GM19468 (cell line): Measurements from ENCODE around the gene CEP152.
"Not testable (repeated sequence)": the region's sequence is repeated elsewhere in the genome, so short reads cannot be mapped to it uniquely, and the experiment has no call there.

ENCODE experiments used
- ATAC-seq: cut with Tn5 transposase; IDR thresholded peaks from one replicate; pipeline ENCODE4 v1.9.1; 2021; ENCODE audit warnings: mild to moderate bottlenecking, moderate library complexity, moderate number of reproducible peaks; ENCODE audit not compliant: unreplicated experiment; ENCODE audit errors: extremely low read depth

Gene CEP152

DNA sequence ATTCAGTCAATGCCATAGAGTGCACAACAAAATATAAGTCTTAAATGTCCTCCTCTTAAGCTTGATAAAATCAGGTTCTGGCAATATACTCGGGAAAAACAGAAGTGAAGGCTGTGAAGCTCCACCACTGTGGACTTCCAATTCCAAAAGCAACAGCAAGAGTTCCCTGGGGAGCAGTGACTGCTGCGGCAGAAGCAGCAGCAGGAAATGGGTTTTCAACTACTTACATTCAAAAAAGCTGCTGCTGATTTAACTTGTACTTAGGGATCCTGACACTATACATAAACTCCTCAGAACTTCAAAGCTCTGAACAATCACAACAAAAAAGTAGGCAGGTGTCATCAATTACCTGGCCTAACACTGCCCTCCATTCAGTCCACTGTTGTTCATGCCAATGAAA lies 4.7 kb downstream of the CEP152 start:
- ATAC-seq: no peak

GRCh38 chr15:48805591-48805990 lies 5.3 kb downstream of the CEP152 start:
- ATAC-seq: no peak

GRCh38 chr15:48803877-48804276 lies 7.0 kb downstream of the CEP152 start:
- ATAC-seq: no peak

GRCh38 chr15:48802867-48803266 lies 8.0 kb downstream of the CEP152 start:
- peak; percentile 24 for ATAC-seq

DNA sequence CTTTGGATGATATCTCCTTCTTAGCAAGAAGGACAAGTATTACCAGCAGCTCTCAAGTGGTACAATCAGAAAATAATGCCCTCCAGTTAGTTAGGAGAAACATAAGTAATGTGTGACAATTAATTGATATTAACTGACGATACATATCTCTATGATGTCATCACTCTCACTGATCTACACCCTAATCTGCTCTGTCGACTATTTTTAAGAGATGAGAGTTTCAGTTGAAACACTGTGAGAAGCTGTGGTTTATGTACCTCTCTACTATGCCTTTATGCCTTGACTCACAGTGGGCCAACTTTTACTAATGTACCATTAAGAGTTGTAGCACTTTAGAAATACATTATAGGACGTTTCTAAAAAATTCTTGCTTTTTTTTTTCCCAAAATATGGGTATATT lies 8.6 kb downstream of the CEP152 start:
- ATAC-seq: no peak

- ATAC-seq: no peak
Observed at GRCh38 chr15:48800811-48801455, 9.9 kb downstream of the CEP152 start.

GRCh38 chr15:48800245-48800644 lies 10.6 kb downstream of the CEP152 start:
- ATAC-seq: no peak

DNA sequence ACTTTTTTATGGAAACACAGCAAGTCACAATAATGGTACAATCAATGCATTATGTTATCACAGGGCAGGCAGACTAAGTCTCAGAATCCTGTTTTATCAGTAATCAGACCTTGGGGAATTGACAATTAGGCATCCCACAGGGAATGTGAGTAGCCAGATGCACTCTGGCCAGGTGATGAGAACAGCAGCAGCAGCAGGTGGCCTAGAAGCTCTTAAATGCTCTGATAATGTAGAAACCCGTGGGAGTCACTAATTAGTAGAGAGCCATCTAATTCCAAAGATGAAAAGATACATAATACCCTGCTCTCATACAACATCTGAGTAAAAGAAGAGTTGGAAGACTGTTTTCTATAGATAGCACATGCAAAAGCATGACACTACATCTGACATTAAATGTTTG lies 12.6 kb downstream of the CEP152 start:
- ATAC-seq: no peak

DNA sequence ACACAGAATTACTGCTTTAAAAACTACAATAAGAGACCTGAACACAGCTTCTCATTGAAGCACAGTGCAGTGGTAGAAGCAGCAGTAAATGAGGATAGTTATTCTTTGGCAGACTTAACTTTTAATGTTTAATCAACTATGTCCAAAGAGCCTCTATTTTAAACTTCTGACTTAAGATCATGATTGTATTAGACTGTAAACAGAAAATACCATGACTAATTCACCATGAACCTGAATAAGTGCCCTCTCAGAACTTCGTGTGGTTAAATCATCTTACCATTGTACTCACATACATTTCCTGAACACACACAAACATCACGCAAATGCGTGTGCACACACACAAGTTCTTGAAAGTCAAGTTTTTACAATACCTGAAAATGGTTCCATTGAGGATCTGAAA lies 13.9 kb downstream of the CEP152 start:
- ATAC-seq: peak; percentile 22

DNA sequence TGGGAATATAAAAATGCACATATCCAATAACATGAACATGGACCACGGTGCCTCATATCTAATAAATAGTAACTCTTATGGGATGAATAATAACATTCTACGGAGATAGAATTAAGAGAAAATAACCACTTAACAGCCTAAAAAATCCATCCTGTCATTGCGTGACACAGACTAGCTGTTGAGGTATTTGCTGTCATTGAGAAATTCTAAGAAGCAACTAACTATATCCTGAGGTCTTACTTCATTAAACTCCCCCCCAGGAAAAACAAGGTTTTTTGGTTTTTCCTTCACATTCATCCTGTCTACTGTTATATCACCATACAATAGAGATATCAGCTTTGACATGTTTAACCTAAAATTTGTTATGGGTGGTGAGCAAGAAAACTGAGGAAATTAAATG lies 14.3 kb downstream of the CEP152 start:
- no peak for ATAC-seq

- ATAC-seq: no peak
Observed at GRCh38 chr15:48795901-48796300, 15.0 kb downstream of the CEP152 start.

GRCh38 chr15:48794697-48795134 lies 16.2 kb downstream of the CEP152 start:
- peak; percentile 81 for ATAC-seq

DNA sequence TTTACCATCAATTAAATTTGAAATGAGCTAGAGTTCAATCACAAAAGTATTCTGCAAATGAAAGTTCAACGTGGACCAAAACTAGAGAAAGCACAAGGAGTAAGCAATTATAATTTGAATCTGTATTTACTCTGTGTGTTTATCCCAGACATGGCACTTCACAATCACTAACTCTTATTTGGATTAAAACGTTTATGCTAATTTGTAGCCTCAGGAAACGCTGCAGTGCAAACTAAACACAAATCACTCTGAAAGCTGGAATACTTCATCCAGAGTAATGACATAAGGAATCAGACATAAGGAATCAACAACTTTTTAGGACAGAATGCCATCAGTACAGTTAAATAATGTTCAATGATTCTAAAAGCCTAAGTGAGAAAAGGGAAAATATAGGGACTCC lies 18.5 kb downstream of the CEP152 start:
- ATAC-seq: no peak

GRCh38 chr15:48790466-48791115 lies 20.3 kb downstream of the CEP152 start:
- ATAC-seq: not testable (repeated sequence)

- ATAC-seq: no peak
Observed at GRCh38 chr15:48785712-48786111, 25.2 kb downstream of the CEP152 start.

DNA sequence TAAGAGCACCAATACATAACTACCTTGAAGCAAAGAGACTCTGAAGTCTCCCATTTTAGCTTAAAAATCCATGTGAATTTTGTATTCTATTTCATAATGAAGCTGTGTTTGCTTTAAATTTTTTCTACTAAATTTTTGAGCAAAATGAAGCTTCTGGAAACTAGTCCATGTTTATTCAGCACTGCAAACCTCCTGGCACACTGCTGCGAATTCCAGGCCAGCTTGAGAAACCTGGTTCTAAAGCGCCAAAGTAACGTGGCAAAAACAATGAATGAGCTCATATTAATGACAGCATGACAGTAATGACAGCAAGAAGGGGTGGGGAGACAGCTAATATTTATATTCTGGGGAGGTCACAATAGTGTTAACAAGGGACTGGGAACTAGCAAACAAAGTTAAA lies 25.7 kb downstream of the CEP152 start:
- ATAC-seq: no peak

- ATAC-seq: no peak
Observed at GRCh38 chr15:48784756-48785155, 26.1 kb downstream of the CEP152 start.

GRCh38 chr15:48782911-48783310 lies 28.0 kb downstream of the CEP152 start:
- no peak for ATAC-seq

- ATAC-seq: no peak
Observed at GRCh38 chr15:48781481-48782081, 29.3 kb downstream of the CEP152 start.

- no peak for ATAC-seq
Observed at GRCh38 chr15:48781017-48781416, 29.9 kb downstream of the CEP152 start.

DNA sequence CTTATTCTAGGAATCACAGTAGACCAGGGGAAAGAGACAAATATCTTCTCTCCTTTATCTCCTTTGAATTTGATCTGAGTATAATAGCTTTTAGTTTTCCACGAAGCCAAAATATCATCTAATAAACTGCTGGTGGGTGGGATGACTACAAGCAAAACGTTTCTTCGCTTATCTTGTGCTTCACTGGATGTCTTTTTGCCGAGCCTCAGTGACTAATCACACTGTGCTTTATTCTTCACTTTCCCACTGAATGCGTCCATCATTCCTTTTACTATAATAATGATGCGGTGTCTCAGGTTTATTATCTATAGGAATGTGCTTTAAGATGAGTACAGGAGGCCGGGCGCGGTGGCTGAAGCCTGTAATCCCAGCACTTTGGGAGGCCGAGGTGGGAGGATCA lies 32.5 kb downstream of the CEP152 start:
- no peak for ATAC-seq
